Activated T-helper 17 cell treated with anti-CD3 and anti-CD28 coated beads, Interleukin-2, amount 50 U/mL, for 72 hours (primary cell): ENCODE results near the gene SRP68. TPM values are rescaled to one million over a fixed set of nuclear protein-coding genes. Genes with fewer than 3 reads are reported as not detected.

ENCODE experiments used
- ATAC-seq: fragments of 150-1000 bp; cut with Tn5 transposase; replicated peaks from 2 replicates; pipeline ENCODE4 v1.10.0; 2021; ENCODE audit warnings: mild to moderate bottlenecking, moderate library complexity
- H3K27ac Mint-ChIP-seq: one replicate; pipeline ENCODE4 v1.8.0; 2022; ENCODE audit warnings: mixed read lengths
- H3K27me3 Mint-ChIP-seq: one replicate; pipeline ENCODE4 v1.8.0; 2022; ENCODE audit warnings: mixed read lengths
- H3K36me3 Mint-ChIP-seq: one replicate; pipeline ENCODE4 v1.8.0; 2022; ENCODE audit warnings: low read depth, mild to moderate bottlenecking, mixed read lengths
- H3K4me1 Mint-ChIP-seq: one replicate; pipeline ENCODE4 v1.8.0; 2022; ENCODE audit warnings: mixed read lengths
- H3K4me3 Mint-ChIP-seq: one replicate; pipeline ENCODE4 v1.8.0; 2022; ENCODE audit warnings: mild to moderate bottlenecking, mixed read lengths
- H3K9me3 Mint-ChIP-seq: one replicate; pipeline ENCODE4 v1.8.0; 2022; ENCODE audit warnings: mixed read lengths
- total RNA-seq, 2 donors: library from RNA; stranded (reverse); gene quantifications; one replicate each; pipeline ENCODE4 v1.2.3, GENCODE V29; 2022

SRP68 gene
- total RNA-seq, 2 donors from 2014 or later = 109 to 117 TPM

DNA sequence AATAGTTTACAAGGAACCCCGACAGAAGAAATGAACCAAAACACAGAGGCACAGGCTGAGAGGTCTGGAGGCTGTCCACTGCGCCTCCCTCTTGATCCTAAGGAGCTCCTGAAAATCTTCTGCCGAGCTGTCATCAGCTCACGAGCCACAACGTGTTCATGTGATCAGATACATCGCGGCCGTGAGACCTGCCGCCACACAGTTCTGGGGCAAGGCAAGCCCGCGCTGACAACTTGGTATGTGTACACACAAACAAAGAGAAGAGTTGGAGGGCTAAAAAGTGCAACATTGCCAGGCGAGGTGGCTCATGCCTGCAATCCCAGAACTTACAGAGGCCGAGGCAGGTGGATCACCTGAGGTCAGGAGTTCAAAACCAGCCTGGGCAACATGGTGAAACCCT is 23.6 kb upstream of the SRP68 start:
- Mint-ChIP-seq H3K27ac (no peak overlapping the region), H3K4me3 (no peak overlapping the region), H3K36me3 (peaks cover 86% of the 10 kb centered on the region), H3K4me1 (peaks cover 4% of the 10 kb centered on the region), H3K27me3 (no peaks in the 10 kb centered on the region), H3K9me3 (no peaks in the 10 kb centered on the region)
- ATAC-seq = no peak

DNA sequence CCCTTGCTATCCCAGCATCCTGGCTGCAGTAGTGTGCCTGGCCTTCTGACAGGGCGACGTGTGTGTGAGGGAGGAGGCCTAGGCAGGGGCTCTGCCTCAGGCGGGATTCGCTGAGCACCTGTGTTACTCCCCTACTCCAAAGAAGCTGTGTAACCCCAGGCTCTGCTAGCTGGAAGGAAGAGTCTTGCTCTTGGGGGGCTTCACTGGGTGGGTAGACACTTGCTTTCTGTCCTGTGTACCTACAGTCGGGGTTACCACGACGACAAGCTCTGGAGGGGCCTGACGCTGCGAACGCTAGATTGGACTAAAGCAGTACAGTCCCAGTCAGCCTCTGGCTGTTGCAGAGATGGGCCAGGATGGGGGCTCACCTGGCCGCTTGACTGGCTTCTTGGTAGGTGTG is 21.7 kb upstream of the SRP68 start:
- no peak overlapping the region for H3K4me3 Mint-ChIP-seq
- peaks cover 87% of the 10 kb centered on the region for H3K36me3 Mint-ChIP-seq
- H3K4me1 Mint-ChIP-seq = no peaks in the 10 kb centered on the region
- no peaks in the 10 kb centered on the region for H3K27me3 Mint-ChIP-seq
- no peak overlapping the region for H3K27ac Mint-ChIP-seq
- ATAC-seq = no peak
- no peaks in the 10 kb centered on the region for H3K9me3 Mint-ChIP-seq

DNA sequence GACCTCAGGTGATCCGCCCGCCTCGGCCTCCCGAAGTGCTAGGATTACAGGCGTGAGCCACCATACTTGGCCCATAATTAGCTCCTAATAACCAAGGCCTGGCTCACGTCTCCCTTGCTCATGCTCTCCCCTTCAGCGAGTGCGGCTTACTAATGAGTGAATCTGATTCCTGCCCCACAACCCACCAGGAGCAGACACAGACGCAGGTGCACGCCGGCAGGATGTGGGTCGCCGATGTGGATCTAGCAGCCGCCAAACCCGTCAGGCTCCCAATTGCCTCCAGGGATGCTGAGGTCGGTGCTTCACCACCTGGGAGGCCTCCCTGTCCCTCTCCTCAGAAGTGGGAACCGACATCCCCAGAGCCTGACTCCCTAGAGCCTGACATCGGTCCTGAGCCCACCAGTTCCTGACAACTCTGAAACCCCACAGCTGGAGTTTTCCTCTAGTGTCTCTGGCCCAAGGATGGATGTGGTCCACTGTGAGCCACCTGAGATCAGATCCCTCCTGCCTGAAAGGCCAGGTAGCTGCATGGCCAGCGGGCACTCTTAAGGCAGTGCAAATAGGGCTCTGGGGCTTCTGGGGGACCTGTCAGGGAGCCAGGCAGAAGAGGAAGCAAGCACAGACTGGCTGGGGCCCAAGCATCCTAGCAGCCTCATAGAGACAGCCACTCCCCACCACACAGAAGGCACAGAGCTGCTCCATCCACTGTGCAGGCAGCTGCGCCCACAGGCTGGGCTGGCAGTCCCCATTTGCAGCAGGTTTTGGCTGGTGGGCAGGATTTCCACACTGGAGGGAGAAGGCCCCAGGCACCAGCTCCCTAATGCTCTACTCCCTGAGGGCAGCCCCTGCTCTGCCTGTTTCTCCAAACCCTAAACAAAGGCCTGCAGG is 20.5 kb upstream of the SRP68 start:
- H3K27ac Mint-ChIP-seq = no peak overlapping the region
- H3K36me3 Mint-ChIP-seq = peaks cover 81% of the 10 kb centered on the region

DNA sequence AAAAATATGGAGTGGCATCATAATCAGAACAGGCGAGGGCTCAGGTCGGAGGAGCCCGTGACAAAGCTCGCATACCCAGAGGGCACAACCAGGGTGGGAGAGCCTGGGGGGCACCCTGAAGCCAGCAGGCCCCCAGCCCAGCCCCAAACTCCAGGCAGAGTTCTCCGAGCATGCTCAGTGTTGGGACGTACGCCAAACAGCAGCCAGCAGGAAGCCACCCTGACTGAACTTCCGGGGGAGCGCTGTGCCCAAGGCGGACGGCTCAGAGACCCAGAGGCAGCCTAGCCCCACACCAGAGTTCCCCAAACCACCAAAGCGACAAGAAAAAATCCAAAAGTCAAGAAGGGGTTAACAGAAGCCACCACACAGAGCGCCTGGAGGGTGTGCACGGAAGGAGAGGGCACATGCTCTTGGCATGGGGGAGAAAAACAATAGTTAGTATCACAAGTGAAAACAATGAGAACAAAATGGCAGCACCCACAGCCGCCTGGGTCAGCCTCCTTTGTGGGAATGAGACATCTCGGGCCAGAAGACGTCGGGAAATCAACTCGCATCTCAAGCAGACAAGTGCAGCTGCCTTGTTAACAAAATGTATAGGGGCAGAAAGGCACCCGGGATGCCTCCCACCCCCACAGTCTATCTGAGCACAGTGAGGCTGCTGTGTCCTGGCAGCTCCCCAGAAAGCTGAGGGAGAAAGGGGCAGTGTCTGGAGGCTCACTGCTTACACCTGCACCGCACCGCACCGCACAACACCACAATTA is 19.4 kb upstream of the SRP68 start:
- Mint-ChIP-seq H3K36me3 (peaks cover 80% of the 10 kb centered on the region), H3K4me1 (no peaks in the 10 kb centered on the region), H3K27ac (peak overlapping the region; percentile 13), H3K9me3 (no peaks in the 10 kb centered on the region), H3K4me3 (peak overlapping the region; percentile 19), H3K27me3 (no peaks in the 10 kb centered on the region)
- peak; percentile 37 for ATAC-seq

More for the DNA sequence above, 20.5 kb upstream of the SRP68 start:
- H3K9me3 Mint-ChIP-seq = no peaks in the 10 kb centered on the region
- H3K4me1 Mint-ChIP-seq = no peaks in the 10 kb centered on the region
- ATAC-seq = no peak
- H3K27me3 Mint-ChIP-seq = no peaks in the 10 kb centered on the region
- H3K4me3 Mint-ChIP-seq = no peak overlapping the region

DNA sequence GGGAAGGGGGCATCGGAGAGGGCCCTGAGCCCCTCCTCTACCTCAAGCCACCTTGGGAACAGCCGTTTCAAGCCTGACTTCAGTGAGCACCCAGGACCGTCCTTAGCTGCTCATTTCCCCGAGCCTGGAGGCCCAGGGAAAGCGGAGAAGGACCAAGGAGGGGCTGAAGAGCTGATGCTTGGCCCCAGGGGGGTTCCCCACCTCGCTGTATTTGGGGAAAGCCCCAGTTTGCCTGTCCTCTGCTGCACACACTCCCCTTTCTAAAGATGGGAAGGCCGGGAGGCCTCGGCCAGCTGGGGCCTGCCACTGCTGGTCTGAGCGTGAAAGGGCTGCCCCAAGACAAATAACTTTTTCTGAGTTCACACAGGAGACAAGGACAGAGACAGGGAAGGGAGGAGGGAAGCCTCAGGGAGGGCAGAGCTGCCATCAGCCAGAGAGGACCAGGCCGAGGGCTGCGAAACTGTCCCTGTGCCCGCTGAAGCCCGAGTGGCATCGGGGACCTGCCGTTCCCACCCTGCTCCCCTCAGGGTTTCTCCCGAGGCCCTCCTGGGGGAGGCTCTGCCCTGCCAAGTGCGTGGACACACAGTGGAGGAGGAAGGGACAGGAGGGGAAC is 18.3 kb upstream of the SRP68 start:
- Mint-ChIP-seq H3K4me3 (no peak overlapping the region), H3K9me3 (no peaks in the 10 kb centered on the region), H3K27me3 (no peaks in the 10 kb centered on the region), H3K27ac (peak overlapping the region; percentile 13), H3K4me1 (no peaks in the 10 kb centered on the region), H3K36me3 (peaks cover 80% of the 10 kb centered on the region)
- ATAC-seq = no peak

DNA sequence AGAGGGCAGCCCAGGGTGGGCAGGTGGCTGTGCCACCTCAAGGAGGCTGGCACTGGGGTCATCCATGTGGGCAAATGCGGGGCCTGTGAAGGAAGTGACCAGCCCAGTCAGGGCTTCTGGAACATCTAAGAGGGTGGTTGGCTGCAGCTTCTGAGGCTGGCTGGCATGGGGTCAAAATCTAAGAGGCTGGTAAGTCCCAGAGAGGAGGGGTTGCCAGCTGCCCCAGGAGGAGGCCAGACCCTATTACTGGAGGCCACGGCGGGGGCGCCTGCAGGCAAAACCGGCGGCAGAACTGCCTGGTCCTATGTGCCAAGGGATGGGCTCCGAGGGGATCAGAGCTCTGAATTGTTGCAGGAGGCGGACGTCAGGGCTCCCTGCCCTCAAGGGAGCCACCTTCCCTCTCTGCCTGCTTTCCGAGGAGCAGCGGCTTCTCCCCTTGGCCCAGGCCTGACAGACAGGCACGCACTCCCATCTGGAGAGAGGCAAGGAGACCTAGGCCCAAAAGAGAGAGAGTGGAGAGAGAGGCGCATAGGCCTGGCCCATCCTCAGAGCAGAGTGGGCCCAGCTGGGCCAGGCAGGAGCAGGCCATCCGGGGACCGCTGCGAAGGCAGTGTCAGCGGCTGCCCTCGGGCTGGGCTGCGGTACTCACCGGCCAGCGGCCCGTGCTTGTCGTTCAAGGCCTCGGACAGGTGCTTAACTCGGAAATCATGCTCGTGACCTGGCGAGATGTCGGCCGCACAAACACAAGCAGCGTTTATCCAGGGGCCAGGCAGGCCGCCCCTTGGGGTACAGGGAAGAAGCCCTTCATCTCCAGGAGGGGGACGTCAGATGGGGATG is 17.6 kb upstream of the SRP68 start:
- no peak for ATAC-seq
- Mint-ChIP-seq H3K27me3 (no peaks in the 10 kb centered on the region), H3K9me3 (no peaks in the 10 kb centered on the region), H3K4me1 (no peaks in the 10 kb centered on the region), H3K4me3 (no peak overlapping the region), H3K27ac (no peak overlapping the region), H3K36me3 (peaks cover 84% of the 10 kb centered on the region)

DNA sequence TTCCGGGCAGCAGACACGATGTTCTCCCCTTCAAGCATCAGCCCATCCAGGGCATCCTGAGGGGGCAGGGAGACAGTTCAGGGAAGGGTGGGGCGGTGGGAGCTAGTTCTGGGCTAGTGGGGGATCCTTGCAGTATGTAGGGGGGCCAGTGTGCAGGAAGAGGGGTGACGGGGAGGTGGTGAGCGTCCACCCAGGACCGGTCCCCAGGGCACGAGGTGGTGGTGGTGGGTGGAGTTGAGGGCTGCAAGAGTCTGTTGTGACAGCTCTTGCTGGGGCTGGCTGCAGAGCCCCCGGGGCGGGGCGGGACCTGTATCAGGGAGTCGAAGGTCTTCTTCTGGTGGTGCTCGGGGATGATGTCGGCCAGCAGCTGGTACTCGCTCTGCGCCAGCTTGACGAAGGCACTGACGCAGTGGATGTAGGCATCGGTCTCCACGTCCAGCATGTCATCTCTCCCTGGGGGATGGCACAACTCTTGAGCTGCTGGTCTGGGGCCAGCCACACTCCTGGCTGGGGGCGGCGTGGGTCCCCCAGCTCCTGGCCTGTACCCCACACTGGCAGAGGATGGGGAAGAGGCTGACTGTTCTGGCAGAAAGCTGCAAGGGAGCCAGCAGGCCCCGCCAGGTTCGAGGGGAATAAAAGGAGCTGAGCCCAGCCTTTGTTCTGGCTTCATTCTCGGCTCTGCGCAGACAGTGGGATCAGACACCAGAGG is 16.7 kb upstream of the SRP68 start:
- ATAC-seq = no peak
- Mint-ChIP-seq H3K4me1 (no peaks in the 10 kb centered on the region), H3K27me3 (no peaks in the 10 kb centered on the region), H3K9me3 (no peaks in the 10 kb centered on the region), H3K4me3 (no peak overlapping the region), H3K27ac (no peak overlapping the region), H3K36me3 (peaks cover 84% of the 10 kb centered on the region)

DNA sequence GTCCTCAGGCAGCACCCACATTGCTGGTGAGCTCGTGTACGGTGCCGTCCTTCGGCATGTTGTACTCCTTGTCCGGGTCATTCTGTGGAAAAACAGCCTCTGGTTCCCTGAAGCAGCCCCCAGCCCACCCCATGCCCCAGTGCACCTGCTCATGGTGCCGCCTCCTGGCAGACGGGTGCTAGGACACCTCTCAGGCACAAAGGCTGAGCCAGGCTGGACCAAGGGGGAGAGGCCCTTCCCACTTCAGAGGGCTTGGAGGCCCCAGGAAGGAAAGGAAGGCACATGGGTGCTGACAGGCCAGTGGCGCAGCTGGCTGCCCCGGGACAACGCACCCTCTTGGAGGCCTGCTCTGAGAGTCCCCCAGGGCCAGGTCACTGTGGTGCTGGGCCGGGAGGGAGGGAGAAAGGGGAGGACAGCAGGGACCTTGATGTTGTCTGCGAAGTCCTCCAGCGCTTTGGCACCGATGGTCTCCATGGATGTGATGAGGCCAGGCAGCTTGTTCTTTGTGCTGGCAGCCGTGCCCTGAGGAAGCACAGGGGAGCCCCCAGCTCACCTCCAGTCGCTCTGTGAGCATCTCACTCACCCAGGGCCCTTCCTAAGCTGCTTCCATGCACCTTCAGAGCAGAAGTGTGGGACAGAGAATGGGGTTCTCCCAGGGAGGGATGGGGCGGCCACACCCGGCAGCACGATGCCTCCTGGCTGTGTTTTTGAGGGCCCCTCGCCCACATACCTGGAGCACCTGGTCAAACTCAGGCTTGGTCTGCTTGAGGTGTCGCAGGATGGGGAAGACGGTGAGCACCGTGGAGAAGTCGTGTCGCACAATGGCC is 15.9 kb upstream of the SRP68 start:
- H3K4me1 Mint-ChIP-seq = no peaks in the 10 kb centered on the region
- no peak overlapping the region for H3K4me3 Mint-ChIP-seq
- H3K9me3 Mint-ChIP-seq = no peaks in the 10 kb centered on the region
- no peak for ATAC-seq
- H3K36me3 Mint-ChIP-seq = peaks cover 84% of the 10 kb centered on the region
- no peaks in the 10 kb centered on the region for H3K27me3 Mint-ChIP-seq
- no peak overlapping the region for H3K27ac Mint-ChIP-seq

DNA sequence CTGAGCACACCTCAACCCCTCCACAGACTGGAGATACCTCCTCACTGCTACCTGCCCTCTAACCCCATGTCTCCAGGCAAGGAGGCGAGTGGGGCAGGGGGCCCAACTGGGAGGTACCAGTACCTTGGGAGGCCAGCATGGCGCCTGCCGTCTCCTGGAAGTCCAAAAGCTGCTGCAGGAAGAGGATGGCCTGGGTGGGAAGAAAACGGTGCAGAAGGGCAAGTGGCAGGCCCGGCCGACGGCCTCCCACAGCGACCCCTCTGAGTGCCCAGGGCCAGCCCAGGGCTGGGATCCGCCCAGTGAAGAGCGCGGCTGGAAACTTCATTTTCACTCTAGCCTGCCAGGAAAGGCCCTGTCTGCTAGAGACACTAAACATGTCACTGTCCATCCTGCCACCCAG is 15.2 kb upstream of the SRP68 start:
- no peaks in the 10 kb centered on the region for H3K4me1 Mint-ChIP-seq
- no peak for ATAC-seq
- no peaks in the 10 kb centered on the region for H3K9me3 Mint-ChIP-seq
- peaks cover 80% of the 10 kb centered on the region for H3K36me3 Mint-ChIP-seq
- no peaks in the 10 kb centered on the region for H3K27me3 Mint-ChIP-seq
- H3K27ac Mint-ChIP-seq = no peak overlapping the region
- no peak overlapping the region for H3K4me3 Mint-ChIP-seq

DNA sequence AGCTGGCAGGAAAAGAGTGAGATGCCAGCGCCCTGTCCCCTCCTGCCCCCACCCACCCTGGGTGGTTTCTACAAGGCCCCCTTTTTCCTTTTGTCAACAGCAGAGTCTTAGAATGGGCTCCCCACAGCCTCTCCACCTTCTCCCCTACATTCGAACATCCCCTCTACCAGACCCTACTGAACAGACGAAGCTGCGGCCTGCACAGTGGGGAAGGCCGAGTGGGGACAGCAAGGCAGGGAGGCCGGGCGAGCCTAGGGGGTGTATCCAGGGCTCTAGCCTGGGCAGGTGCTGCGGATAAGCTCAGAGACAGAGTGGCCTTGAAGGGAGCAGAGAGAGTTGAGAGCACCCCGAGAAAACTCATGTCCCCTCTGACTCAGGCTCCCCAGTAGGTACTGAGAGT is 14.1 kb upstream of the SRP68 start:
- ATAC-seq = no peak
- peaks cover 73% of the 10 kb centered on the region for H3K36me3 Mint-ChIP-seq
- peak overlapping the region; percentile 46 for H3K27ac Mint-ChIP-seq
- no peaks in the 10 kb centered on the region for H3K9me3 Mint-ChIP-seq
- no peaks in the 10 kb centered on the region for H3K4me1 Mint-ChIP-seq
- H3K27me3 Mint-ChIP-seq = no peaks in the 10 kb centered on the region
- no peak overlapping the region for H3K4me3 Mint-ChIP-seq

DNA sequence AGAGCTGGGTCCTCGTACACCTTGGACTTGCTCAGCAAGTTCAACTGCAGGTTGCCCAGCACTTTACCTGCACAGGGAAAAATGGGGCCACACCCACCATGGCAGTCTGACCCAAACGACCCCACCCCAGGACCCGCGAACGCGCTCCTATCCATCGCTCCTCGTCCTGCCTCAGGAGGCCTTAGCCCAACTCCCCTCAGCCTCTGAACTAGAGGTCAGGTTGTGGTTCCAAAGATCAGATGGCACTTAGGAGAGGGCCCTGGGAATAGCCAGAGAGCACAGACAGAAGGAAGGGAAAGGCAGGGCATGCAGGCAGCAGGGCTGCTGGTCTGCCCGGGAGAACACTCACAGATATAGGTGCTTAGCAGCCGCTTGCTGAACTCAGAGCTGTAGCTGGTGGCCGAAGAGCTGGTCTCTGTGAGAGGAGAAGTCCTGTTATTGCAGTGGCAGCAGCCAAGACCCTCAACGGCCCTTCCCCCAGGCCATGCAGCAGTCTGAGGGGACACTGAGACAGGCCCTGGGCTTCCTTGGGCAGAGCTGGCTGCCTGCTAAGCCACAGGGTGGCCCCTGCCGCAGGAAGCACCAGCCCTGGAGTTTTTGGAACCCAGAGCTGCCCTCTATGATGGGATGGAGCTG is 13.5 kb upstream of the SRP68 start:
- Mint-ChIP-seq H3K4me3 (no peak overlapping the region), H3K9me3 (no peaks in the 10 kb centered on the region), H3K36me3 (peaks cover 67% of the 10 kb centered on the region), H3K27me3 (no peaks in the 10 kb centered on the region), H3K27ac (no peak overlapping the region), H3K4me1 (no peaks in the 10 kb centered on the region)
- ATAC-seq = no peak

DNA sequence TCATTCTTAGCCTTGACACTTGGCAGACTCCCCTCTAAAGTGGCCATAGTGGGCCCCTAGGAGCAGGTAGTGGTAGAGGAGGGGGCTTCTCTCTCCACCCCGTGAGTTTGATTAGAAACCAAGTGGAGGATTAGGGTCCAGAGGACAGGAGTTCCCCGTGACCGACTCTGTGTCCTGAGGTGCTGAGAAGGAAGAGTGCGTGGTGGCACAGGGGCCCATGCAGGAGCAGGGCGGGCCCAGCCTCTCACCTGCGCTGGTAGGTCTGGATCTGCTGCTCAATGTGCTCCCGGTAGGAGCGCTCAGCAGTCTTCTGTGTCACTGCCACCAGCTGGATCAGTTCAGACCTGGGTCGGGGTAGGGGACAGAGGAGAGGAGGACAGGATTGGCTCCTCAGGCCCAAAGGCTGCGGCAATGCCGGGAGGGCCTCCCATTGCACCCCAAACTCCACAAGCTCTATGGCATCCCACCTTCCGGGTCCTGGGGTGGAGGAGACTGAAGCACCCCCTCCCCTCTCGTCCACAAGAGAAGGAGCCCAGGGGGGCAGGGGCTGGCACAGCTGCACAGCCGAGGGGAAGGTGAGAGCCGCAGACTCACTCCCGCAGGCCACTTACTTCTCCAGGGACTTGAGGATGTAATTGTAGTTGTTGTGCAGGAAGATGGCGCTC is 12.9 kb upstream of the SRP68 start:
- Mint-ChIP-seq H3K4me3 (no peak overlapping the region), H3K36me3 (peaks cover 63% of the 10 kb centered on the region), H3K9me3 (no peaks in the 10 kb centered on the region), H3K27me3 (no peaks in the 10 kb centered on the region), H3K4me1 (no peaks in the 10 kb centered on the region), H3K27ac (peak overlapping the region; percentile 23)
- ATAC-seq = no peak
